ENCODE data around the gene RASGRF2.
"Not testable (repeated sequence)": the region's sequence is repeated elsewhere in the genome, so short reads cannot be mapped to it uniquely, and the experiment has no call there.

RASGRF2 gene

GRCh38 chr5:81250004-81250403, 289.8 kb downstream of the RASGRF2 start:
- no peak for DNase-seq

- no peak for DNase-seq
Measured at GRCh38 chr5:81251922-81252321, 291.8 kb downstream of the RASGRF2 start.

- DNase-seq = no peak
Measured at GRCh38 chr5:81252904-81253303, 292.7 kb downstream of the RASGRF2 start.

GRCh38 chr5:81253875-81254274, 293.7 kb downstream of the RASGRF2 start:
- no peak for DNase-seq

- no peak for DNase-seq
Measured at GRCh38 chr5:81254886-81255559, 294.9 kb downstream of the RASGRF2 start.

GRCh38 chr5:81256766-81257165, 296.6 kb downstream of the RASGRF2 start:
- DNase-seq = no peak

- DNase-seq = not testable (repeated sequence)
Measured at GRCh38 chr5:81262796-81263195, 302.6 kb downstream of the RASGRF2 start.

GRCh38 chr5:81265101-81265500, 304.9 kb downstream of the RASGRF2 start:
- no peak for DNase-seq

GRCh38 chr5:81268521-81269196, 308.5 kb downstream of the RASGRF2 start:
- no peak for DNase-seq

GRCh38 chr5:81269751-81270393, 309.7 kb downstream of the RASGRF2 start:
- no peak for DNase-seq

- DNase-seq = not testable (repeated sequence)
Measured at GRCh38 chr5:81270394-81271027, 310.3 kb downstream of the RASGRF2 start.

Data from DMS79 (cell line).